ENCODE data around the gene SCYGR4.

DNA sequence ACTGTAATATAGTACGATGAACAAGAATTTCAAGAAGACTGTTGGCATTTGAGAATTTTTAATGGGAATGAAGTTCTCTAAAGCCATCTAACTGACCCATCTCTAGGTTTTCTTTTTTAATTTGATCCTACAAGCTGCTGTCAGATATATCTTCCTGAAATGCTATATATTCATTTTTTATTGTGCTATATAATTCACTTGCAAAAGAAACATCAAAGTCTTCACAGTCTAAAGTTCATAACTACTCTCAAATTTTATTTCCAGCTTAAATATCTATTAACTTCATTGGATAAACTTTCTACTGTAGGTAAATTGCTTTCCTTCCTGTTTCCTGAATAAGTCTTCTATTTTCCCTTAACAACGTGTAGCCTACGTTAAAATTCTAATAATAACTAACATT is 14.9 kb upstream of the SCYGR4 start:
- TF ChIP-seq POLR2AphosphoS5 (IDR thresholded peaks at IDR 0.05) = no peak
- TF ChIP-seq, protein P1, sequence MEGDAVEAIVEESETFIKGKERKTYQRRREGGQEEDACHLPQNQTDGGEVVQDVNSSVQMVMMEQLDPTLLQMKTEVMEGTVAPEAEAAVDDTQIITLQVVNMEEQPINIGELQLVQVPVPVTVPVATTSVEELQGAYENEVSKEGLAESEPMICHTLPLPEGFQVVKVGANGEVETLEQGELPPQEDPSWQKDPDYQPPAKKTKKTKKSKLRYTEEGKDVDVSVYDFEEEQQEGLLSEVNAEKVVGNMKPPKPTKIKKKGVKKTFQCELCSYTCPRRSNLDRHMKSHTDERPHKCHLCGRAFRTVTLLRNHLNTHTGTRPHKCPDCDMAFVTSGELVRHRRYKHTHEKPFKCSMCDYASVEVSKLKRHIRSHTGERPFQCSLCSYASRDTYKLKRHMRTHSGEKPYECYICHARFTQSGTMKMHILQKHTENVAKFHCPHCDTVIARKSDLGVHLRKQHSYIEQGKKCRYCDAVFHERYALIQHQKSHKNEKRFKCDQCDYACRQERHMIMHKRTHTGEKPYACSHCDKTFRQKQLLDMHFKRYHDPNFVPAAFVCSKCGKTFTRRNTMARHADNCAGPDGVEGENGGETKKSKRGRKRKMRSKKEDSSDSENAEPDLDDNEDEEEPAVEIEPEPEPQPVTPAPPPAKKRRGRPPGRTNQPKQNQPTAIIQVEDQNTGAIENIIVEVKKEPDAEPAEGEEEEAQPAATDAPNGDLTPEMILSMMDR (IDR thresholded peaks at IDR 0.05) = no peak

Data from esophagus muscularis mucosa (tissue), 3 donors.